22Rv1 (cell line): ENCODE measurements around the gene SERPINA5.

Experiments used
- ZFX ChIP-seq: fragments of 450-650 bp; IDR thresholded peaks from 2 replicates; pipeline ENCODE4 v1.6.1; 2017; ENCODE audit warnings: antibody characterized with exemption, borderline replicate concordance
- TF ChIP-seq, protein P1 (sequence below): fragments of 450-650 bp; IDR thresholded peaks from 2 replicates; pipeline ENCODE4 v1.5.1; 2017; ENCODE audit warnings: mild to moderate bottlenecking

DNA sequence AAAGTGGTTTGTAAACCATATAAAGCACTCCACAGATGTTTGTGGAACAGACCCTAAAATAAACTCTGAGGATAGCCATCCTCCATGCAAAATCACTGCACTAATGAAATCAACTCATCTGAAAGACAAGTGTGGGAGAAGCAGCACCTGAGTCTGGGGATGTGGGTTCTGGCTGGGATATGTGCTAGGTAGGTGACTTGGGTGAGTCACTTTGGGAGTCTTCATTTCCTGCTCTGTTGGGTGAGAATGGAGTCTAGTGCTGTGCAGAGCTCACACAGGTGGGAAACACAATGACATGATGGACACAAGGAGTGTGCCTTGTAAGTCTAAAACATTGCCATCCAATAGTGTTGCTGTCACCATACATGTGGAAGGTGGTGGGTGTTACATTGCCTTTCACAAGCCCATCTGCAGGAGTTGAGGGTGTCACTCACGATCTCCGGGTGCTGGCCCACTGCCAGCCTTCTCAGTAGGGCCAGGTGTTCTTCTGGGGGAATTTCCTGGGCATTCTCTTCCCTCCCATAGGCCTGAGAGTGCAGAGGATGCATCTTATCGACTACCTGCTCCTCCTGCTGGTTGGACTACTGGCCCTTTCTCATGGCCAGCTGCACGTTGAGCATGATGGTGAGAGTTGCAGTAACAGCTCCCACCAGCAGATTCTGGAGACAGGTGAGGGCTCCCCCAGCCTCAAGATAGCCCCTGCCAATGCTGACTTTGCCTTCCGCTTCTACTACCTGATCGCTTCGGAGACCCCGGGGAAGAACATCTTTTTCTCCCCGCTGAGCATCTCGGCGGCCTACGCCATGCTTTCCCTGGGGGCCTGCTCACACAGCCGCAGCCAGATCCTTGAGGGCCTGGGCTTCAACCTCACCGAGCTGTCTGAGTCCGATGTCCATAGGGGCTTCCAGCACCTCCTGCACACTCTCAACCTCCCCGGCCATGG, 18.0 kb upstream of the SERPINA5 start:
- TF ChIP-seq, protein P1, sequence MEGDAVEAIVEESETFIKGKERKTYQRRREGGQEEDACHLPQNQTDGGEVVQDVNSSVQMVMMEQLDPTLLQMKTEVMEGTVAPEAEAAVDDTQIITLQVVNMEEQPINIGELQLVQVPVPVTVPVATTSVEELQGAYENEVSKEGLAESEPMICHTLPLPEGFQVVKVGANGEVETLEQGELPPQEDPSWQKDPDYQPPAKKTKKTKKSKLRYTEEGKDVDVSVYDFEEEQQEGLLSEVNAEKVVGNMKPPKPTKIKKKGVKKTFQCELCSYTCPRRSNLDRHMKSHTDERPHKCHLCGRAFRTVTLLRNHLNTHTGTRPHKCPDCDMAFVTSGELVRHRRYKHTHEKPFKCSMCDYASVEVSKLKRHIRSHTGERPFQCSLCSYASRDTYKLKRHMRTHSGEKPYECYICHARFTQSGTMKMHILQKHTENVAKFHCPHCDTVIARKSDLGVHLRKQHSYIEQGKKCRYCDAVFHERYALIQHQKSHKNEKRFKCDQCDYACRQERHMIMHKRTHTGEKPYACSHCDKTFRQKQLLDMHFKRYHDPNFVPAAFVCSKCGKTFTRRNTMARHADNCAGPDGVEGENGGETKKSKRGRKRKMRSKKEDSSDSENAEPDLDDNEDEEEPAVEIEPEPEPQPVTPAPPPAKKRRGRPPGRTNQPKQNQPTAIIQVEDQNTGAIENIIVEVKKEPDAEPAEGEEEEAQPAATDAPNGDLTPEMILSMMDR, result no peak
- TF ChIP-seq ZFX, result no peak
